ENCODE data around the gene DAPP1. TPM values are rescaled to one million over a fixed set of nuclear protein-coding genes. Genes with fewer than 3 reads are reported as not detected.

DAPP1 gene
- total and polyA plus RNA-seq, 2 donors (not counting 3 experiments of a cell fraction or from before 2014, with no cell fraction given) = not detected

GRCh38 chr4:99801005-99801699 is 15.5 kb upstream of the DAPP1 start:
- Histone ChIP-seq H3K36me3 (ENCODE audit: control insufficient read depth in 2 of 2, extremely low read depth in 1 of 2, insufficient read depth in 2 of 2, low read length in 2 of 2) (no peaks in the 10 kb centered on the region), H3K4me1 (ENCODE audit: control insufficient read depth, extremely low read depth, insufficient read depth, low read length) (no peaks in the 10 kb centered on the region), H3K4me3 (replicated peaks in 1 of 3; ENCODE audit: insufficient read depth in 1 of 3, low read depth in 1 of 3, low read length in 3 of 3) (no peak overlapping the region), H3K79me2 (ENCODE audit: control insufficient read depth, insufficient read depth, low read length) (no peaks in the 10 kb centered on the region), H2AFZ (ENCODE audit: low read depth, low read length) (no peak overlapping the region), H3K4me2 (ENCODE audit: insufficient read depth, low read length) (no peak overlapping the region), H3K27me3 (ENCODE audit: control insufficient read depth in 2 of 2, insufficient read depth in 2 of 2, low read length in 2 of 2) (no peaks in the 10 kb centered on the region), H3K9me1 (replicated peaks; ENCODE audit: control insufficient read depth, extremely low read depth, insufficient read depth, low read length) (no peaks in the 10 kb centered on the region), H3K9me3 (replicated peaks; ENCODE audit: control insufficient read depth, insufficient read depth, low read length) (no peaks in the 10 kb centered on the region), H3K27ac (ENCODE audit: insufficient read depth, low read depth, low read length) (no peak overlapping the region), H4K20me1 (replicated peaks; ENCODE audit: control insufficient read depth, extremely low read depth, insufficient read depth, low read length) (no peaks in the 10 kb centered on the region), H3K9ac (replicated peaks; ENCODE audit: extremely low read depth, insufficient read depth, low read length) (no peak overlapping the region)
- dilution Hi-C loops (cut with MboI; ENCODE audit: extremely low pct_ligation_motif_present, low sequenced_read_pairs) = no loop called here
- intact Hi-C loops (cut with micrococcal nuclease) = loop anchor here (10.0 kb wide), 1 partner anchor 336 kb away; no protein-coding TSS in a partner anchor
- no TSS peak for BruUV-seq (replicated peaks)
- DNase-seq (ENCODE audit: low read depth, low spot score) = no peak
- CTCF ChIA-PET = interaction anchor here (1.2 kb wide), 1 partner anchor 10 kb away, joined by 4 read pairs; no protein-coding TSS in a partner anchor
- TF ChIP-seq MAX (IDR thresholded peaks at IDR 0.05; ENCODE audit: insufficient read depth, insufficient read length) (no peak), GATA2 (IDR thresholded peaks at IDR 0.05; ENCODE audit: insufficient read depth, insufficient read length, low read depth, low read length) (no peak)
- POLR2A ChIA-PET = no interaction called here
- no peak for FAIRE-seq

GRCh38 chr4:99803566-99804101 is 13.0 kb upstream of the DAPP1 start:
- Histone ChIP-seq H3K9me1 (replicated peaks; ENCODE audit: control insufficient read depth, extremely low read depth, insufficient read depth, low read length) (no peaks in the 10 kb centered on the region), H3K4me2 (ENCODE audit: insufficient read depth, low read length) (no peak overlapping the region), H3K27ac (ENCODE audit: insufficient read depth, low read depth, low read length) (no peak overlapping the region), H3K27me3 (ENCODE audit: control insufficient read depth in 2 of 2, insufficient read depth in 2 of 2, low read length in 2 of 2) (no peaks in the 10 kb centered on the region), H3K9ac (replicated peaks; ENCODE audit: extremely low read depth, insufficient read depth, low read length) (no peak overlapping the region), H3K36me3 (ENCODE audit: control insufficient read depth in 2 of 2, extremely low read depth in 1 of 2, insufficient read depth in 2 of 2, low read length in 2 of 2) (no peaks in the 10 kb centered on the region), H3K4me1 (ENCODE audit: control insufficient read depth, extremely low read depth, insufficient read depth, low read length) (no peaks in the 10 kb centered on the region), H2AFZ (ENCODE audit: low read depth, low read length) (no peak overlapping the region), H3K4me3 (replicated peaks in 1 of 3; ENCODE audit: insufficient read depth in 1 of 3, low read depth in 1 of 3, low read length in 3 of 3) (no peak overlapping the region), H3K79me2 (ENCODE audit: control insufficient read depth, insufficient read depth, low read length) (no peaks in the 10 kb centered on the region), H3K9me3 (replicated peaks; ENCODE audit: control insufficient read depth, insufficient read depth, low read length) (no peaks in the 10 kb centered on the region), H4K20me1 (replicated peaks; ENCODE audit: control insufficient read depth, extremely low read depth, insufficient read depth, low read length) (no peaks in the 10 kb centered on the region)
- ChIA-PET POLR2A (interaction anchor here (0.7 kb wide), 1 partner anchor 255 kb away, joined by 4 read pairs; no protein-coding TSS in a partner anchor), CTCF (interaction anchor here (0.6 to 2.4 kb wide), 2 partner anchors 8 to 728 kb away, joined by 3 to 18 read pairs; no protein-coding TSS in a partner anchor)
- dilution Hi-C loops (cut with MboI; ENCODE audit: extremely low pct_ligation_motif_present, low sequenced_read_pairs) = no loop called here
- no peak for TF ChIP-seq GATA2 (IDR thresholded peaks at IDR 0.05; ENCODE audit: insufficient read depth, insufficient read length, low read depth, low read length)
- no peak for TF ChIP-seq EZH2 (IDR thresholded peaks at IDR 0.05; ENCODE audit: borderline replicate concordance, low read depth, low read length, severe bottlenecking)
- no peak for TF ChIP-seq FOS (IDR thresholded peaks at IDR 0.05; ENCODE audit: borderline replicate concordance, insufficient read depth, low read length)
- no peak for TF ChIP-seq JUN (IDR thresholded peaks at IDR 0.05; ENCODE audit: borderline replicate concordance, insufficient read depth, insufficient read length, low read depth)
- no peak for TF ChIP-seq POLR2AphosphoS5 (IDR thresholded peaks at IDR 0.05; ENCODE audit: insufficient read depth, low read depth, low read length)
- TF ChIP-seq CTCF (IDR thresholded peaks at IDR 0.05; ENCODE audit: extremely low read depth in 1 of 2, insufficient read depth in 1 of 2, low read depth in 1 of 2, low read length in 2 of 2) = no peak
- TF ChIP-seq POLR2A (IDR thresholded peaks at IDR 0.05; ENCODE audit: low read depth, low read length) = no peak
- TF ChIP-seq MYC (IDR thresholded peaks at IDR 0.05; ENCODE audit: low read depth, low read length) = no peak
- no peak for TF ChIP-seq MAX (IDR thresholded peaks at IDR 0.05; ENCODE audit: insufficient read depth, insufficient read length)
- BruUV-seq (replicated peaks) = no TSS peak
- no peak for DNase-seq (ENCODE audit: low read depth, low spot score)
- intact Hi-C loops (cut with micrococcal nuclease) = loop anchor here (10.0 kb wide), 1 partner anchor 339 kb away; no protein-coding TSS in a partner anchor
- FAIRE-seq = no peak
